GM12873 (cell line): ENCODE data around the gene NXPH1.

Experiments
- TF ChIP-seq, protein P1 (sequence below): IDR thresholded peaks from 2 replicates; pipeline ENCODE4 v1.5.1; 2012; ENCODE audit warnings: low read depth, mild to moderate bottlenecking, moderate library complexity, low read length, control low read depth; ENCODE audit not compliant: insufficient read depth; ENCODE audit errors: missing control alignments

The NXPH1 gene

DNA sequence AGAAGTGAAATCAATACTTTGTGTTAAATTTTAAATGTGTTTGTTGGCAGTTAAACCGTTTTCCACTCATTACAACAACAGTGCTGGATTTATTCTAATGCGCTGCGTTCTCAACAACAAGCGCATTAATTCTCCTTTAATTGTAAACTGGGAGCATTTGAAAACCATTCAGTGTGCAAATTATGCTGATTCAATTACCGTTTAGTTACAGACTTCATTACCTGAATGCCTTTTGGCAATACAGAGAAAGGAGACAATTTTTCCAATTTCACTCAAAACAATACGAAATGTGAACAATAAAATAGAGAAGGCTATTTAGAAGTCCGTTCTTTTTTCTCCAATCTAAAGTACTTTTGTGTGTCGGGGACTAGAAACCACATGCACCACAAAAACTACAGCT is 4.2 kb downstream of the NXPH1 start:
- TF ChIP-seq, protein P1, sequence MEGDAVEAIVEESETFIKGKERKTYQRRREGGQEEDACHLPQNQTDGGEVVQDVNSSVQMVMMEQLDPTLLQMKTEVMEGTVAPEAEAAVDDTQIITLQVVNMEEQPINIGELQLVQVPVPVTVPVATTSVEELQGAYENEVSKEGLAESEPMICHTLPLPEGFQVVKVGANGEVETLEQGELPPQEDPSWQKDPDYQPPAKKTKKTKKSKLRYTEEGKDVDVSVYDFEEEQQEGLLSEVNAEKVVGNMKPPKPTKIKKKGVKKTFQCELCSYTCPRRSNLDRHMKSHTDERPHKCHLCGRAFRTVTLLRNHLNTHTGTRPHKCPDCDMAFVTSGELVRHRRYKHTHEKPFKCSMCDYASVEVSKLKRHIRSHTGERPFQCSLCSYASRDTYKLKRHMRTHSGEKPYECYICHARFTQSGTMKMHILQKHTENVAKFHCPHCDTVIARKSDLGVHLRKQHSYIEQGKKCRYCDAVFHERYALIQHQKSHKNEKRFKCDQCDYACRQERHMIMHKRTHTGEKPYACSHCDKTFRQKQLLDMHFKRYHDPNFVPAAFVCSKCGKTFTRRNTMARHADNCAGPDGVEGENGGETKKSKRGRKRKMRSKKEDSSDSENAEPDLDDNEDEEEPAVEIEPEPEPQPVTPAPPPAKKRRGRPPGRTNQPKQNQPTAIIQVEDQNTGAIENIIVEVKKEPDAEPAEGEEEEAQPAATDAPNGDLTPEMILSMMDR = no peak

DNA sequence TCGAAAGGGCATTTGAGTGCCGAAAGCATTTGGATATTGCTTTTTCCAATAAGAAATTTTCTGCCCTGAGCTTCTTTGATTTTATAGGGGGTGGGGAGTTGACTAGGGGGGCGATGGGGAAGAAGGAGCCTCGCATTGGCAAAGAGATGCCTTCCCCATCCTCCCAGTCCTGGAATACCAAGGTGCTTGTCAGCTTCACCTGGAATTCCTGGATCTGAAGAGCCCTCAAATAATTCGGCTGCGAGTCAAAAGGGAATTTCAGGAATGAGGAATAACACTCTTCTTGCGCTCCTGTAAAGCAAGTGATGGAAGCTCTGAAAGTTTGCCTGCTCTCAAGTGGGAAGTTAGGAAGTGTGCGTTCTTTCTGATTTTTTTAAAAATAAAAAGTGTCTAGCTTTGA is 7.3 kb downstream of the NXPH1 start:
- TF ChIP-seq, protein P1 = no peak

DNA sequence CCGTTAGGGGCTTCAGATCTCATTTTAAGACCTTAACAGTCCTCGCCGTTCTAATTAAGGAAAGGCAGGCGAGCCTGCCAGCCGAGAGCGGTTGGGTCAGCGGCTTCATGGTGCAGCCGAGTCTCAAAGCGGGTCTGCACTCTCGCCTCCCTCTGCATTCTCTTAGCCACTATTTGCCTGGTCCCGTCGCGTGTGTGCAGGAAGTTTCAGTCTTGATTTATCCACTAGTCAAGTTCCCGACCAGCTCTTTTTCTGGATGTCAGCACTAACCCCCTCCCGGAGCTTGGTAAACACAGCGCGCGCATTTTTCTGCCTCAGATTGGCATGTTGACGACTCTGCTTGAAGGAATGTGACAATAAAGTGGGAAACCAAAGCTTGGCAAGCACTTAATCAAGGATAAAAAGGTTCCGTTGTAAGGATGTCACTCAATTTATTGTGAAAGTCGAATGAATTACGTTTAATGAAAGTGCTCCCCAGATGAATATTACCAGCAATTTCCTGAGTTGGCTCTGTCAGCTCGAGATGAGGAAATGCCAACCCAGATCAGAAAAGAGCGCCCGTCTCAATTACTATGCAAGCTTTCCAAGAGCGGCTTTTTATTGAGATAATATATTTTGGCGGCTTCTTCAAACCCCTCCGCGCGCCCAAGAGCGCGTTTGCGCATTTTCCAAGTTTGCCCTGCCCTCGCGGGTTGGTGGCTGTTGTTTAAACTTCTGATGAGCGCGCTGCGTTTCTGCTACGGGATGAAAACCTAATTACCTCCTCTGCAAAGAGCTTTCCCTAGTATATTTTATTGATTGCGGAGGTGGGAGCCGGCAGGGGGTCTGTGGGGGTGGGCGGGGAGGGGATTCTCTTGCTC is 7.9 kb downstream of the NXPH1 start:
- TF ChIP-seq, protein P1 = no peak

DNA sequence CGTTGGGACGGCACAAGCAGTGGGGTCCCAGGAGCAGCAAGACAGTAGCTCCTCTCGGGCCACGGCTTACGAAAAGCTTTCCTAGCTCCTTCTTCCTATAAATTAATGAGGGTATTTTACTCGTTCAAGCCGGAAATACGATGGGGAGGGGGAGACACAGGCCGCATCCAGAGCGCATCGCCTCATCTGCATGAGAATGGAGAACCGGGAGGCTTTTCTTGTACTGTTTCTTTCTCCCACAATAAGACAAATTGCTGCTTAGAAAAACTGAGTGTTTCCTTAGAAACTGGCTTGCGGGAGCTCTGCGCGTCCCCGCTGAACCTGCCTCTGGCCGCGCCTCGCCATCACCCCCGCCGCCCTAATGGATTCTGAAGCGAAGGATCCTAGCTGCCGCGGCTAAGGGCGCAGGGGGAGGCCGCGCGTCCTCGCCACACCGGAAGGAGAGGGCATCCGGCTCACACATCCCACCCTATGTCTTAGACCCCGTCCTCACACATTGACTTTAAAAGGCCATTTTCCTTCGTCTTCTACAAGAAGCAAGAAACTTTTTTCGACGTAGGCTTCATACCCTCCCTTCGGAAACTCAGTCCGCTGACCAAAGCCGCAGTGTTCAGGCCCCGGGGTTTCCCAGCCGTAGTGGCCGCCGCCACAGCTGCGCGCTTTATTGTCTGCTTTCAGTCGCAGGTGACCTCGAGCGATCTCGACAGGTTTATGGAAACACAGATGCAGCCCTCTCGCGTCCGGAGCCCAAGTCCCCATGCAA is 8.8 kb downstream of the NXPH1 start:
- TF ChIP-seq, protein P1 = no peak

DNA sequence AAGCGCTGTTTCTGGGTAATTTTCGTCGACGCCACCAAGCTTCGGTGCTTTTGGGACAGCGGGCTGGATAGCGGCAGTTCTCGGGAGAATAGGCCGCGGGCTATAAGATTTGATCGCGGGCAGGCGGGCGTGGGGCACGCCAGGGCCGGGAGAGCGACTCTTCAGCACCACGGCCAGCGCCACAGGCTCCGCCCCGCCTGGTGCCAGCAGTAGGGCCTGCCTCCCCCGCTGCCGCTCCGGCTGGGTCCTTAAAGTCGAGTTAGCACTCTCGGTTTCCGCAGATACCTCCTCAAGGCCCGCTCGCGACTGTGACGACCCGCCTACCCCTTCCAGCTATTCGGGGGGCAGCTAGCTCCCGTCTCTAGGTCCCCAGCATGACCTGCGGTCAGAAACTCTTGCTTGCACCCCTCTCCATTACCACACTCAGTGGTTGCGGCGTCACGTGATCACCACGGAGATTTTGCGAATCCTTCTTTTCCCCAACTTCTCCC is 9.4 kb downstream of the NXPH1 start:
- TF ChIP-seq, protein P1 = no peak

DNA sequence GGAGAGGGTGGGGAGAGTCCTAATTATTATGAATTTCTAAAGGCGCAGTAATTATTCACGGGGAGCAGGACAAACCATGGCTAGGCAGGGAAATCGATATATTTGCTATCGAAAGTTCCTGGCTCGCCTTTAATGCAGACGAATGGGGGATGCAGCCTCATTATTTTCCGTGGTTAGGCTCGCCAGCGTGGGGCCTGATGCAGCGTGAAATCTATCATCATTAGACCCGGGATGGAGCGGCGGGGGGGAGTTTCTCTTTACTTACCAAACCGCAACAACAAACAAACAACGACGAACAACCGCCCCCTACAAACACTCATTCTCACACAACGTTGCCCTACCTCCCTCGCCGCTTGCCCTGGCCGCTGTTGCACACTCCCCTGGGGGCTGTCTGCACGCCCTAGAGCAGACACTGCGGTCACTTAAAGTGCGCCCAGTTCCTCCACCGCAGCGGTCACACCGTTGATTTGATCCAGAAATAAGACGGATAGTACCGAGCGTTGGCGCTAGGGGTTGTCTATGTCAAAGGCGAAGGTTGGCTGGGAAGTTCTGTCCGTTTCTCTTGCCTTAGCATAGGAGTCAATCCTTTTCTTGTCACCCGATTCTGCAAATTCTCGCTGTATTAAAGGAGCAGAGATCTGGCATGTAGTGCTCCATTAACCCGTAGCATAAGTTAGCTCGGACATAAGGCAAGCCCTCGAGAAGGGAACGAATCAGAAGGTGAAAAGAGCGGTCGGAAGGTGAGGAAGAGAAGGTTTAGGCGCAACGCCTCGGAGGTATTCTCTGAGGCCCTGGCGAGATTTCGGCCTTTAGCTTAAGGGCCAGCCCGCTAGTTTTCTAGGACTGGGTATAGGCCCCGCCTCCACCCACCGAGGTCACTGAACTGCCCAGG is 10.4 kb downstream of the NXPH1 start:
- TF ChIP-seq, protein P1 = peak; percentile 12

DNA sequence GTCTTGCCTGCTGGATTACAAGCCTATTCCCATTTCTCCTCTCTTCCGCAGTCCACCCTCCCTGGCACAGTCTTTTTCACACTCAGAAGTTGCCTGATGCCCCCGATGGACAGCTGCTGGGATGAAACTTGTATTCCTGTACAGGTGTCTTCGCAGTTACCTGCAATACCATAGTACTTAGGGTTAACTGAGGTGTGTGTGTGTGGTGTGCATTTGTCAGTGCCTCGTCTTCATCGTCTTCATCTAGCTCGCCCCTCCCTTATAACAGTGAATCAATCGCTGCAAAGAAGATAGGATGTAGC is 11.0 kb downstream of the NXPH1 start:
- TF ChIP-seq, protein P1 = no peak
